ENCODE results near the gene CYB561A3.

CYB561A3 gene

GRCh38 chr11:61361741-61362541 lies at the start of gene CYB561A3, which contains the start of gene TMEM138:
Gene CYB561A3, minus strand, starts transcription at chr11:61361882. Its CDS starts 5,169 bp downstream, at chr11:61356713.
Gene TMEM138, plus strand, starts transcription at chr11:61362374. Its CDS starts 2,017 bp downstream, at chr11:61364391.
- TF ChIP-seq PATZ1 (CRISPR knock-in tag; IDR thresholded peaks at IDR 0.05; ENCODE audit: borderline replicate concordance) (no peak), CREB5 (CRISPR knock-in tag; IDR thresholded peaks at IDR 0.05; ENCODE audit: low read depth) (no peak), CSDC2 (CRISPR knock-in tag; IDR thresholded peaks at IDR 0.05) (no peak), ZNF8 (CRISPR knock-in tag; IDR thresholded peaks at IDR 0.05) (no peak), ZNF565 (CRISPR knock-in tag; conservative IDR thresholded peaks at IDR 0.05; ENCODE audit: low read depth) (no peak), ZNF70 (CRISPR knock-in tag; IDR thresholded peaks at IDR 0.05) (no peak), BACH2 (CRISPR knock-in tag; IDR thresholded peaks at IDR 0.05; ENCODE audit: borderline replicate concordance) (no peak)
- peak; percentile 96 for ATAC-seq

- TF ChIP-seq BACH2 (CRISPR knock-in tag; IDR thresholded peaks at IDR 0.05; ENCODE audit: borderline replicate concordance) (no peak), CSRNP3 (CRISPR knock-in tag; IDR thresholded peaks at IDR 0.05) (no peak), ISL1 (CRISPR knock-in tag; IDR thresholded peaks at IDR 0.05) (no peak), OSR1 (CRISPR knock-in tag; IDR thresholded peaks at IDR 0.05) (no peak), TCF4 (CRISPR knock-in tag; IDR thresholded peaks at IDR 0.05; ENCODE audit: borderline replicate concordance) (no peak), POU6F1 (CRISPR knock-in tag; IDR thresholded peaks at IDR 0.05; ENCODE audit: borderline replicate concordance, low read depth) (no peak), ZFP3 (CRISPR knock-in tag; IDR thresholded peaks at IDR 0.05) (no peak), ZNF70 (CRISPR knock-in tag; IDR thresholded peaks at IDR 0.05) (no peak), CREB5 (CRISPR knock-in tag; IDR thresholded peaks at IDR 0.05; ENCODE audit: low read depth) (no peak), TSHZ2 (CRISPR knock-in tag; IDR thresholded peaks at IDR 0.05) (no peak), TOX (CRISPR knock-in tag; IDR thresholded peaks at IDR 0.05; ENCODE audit: borderline replicate concordance) (no peak)
- ATAC-seq = no peak
These were observed 45.5 kb upstream of the CYB561A3 start for GRCh38 chr11:61406991-61407728.

- no peak for ATAC-seq
- TF ChIP-seq ISL1 (CRISPR knock-in tag; IDR thresholded peaks at IDR 0.05) = no peak
- no peak for TF ChIP-seq CSDC2 (CRISPR knock-in tag; IDR thresholded peaks at IDR 0.05)
- TF ChIP-seq ZNF8 (CRISPR knock-in tag; IDR thresholded peaks at IDR 0.05) = no peak
- no peak for TF ChIP-seq GLIS3 (CRISPR knock-in tag; IDR thresholded peaks at IDR 0.05)
- no peak for TF ChIP-seq ZFP30 (CRISPR knock-in tag; IDR thresholded peaks at IDR 0.05)
- no peak for TF ChIP-seq ZC3H10 (CRISPR knock-in tag; IDR thresholded peaks at IDR 0.05)
- no peak for TF ChIP-seq OSR1 (CRISPR knock-in tag; IDR thresholded peaks at IDR 0.05)
- no peak for TF ChIP-seq ZFP3 (CRISPR knock-in tag; IDR thresholded peaks at IDR 0.05)
- no peak for TF ChIP-seq CSRNP3 (CRISPR knock-in tag; IDR thresholded peaks at IDR 0.05)
- no peak for TF ChIP-seq TSHZ2 (CRISPR knock-in tag; IDR thresholded peaks at IDR 0.05)
- no peak for TF ChIP-seq BACH2 (CRISPR knock-in tag; IDR thresholded peaks at IDR 0.05; ENCODE audit: borderline replicate concordance)
- TF ChIP-seq SNAI2 (CRISPR knock-in tag; IDR thresholded peaks at IDR 0.05) = no peak
These were observed 44.4 kb upstream of the CYB561A3 start for GRCh38 chr11:61406067-61406466.
